Dendritic cell treated with granulocyte-macrophage colony-stimulating factor and Interleukin-4, amounts not matched to agents 40 ng/mL and 50 ng/mL, for 4 days (primary cell): Measurements from ENCODE around the gene HBEGF.

Source experiments
- H3K27ac Mint-ChIP-seq: one replicate; pipeline ENCODE4 v1.8.0; 2022; ENCODE audit warnings: mild to moderate bottlenecking, mixed read lengths
- H3K27me3 Mint-ChIP-seq: one replicate; pipeline ENCODE4 v1.8.0; 2022; ENCODE audit warnings: mild to moderate bottlenecking, mixed read lengths
- H3K36me3 Mint-ChIP-seq: one replicate; pipeline ENCODE4 v1.8.0; 2022; ENCODE audit warnings: low read depth, mixed read lengths
- H3K4me1 Mint-ChIP-seq: one replicate; pipeline ENCODE4 v1.8.0; 2022; ENCODE audit warnings: low read depth, mixed read lengths
- H3K4me3 Mint-ChIP-seq: one replicate; pipeline ENCODE4 v1.8.0; 2022; ENCODE audit warnings: mild to moderate bottlenecking, moderate library complexity, mixed read lengths
- H3K9me3 Mint-ChIP-seq: one replicate; pipeline ENCODE4 v1.8.0; 2022; ENCODE audit warnings: mixed read lengths
- intact Hi-C: fragments of 100-400 bp; cut with micrococcal nuclease; formaldehyde crosslinking; loops from one replicate; pipeline ENCODE4 v1.15.0; 2022

Gene HBEGF, protein sequence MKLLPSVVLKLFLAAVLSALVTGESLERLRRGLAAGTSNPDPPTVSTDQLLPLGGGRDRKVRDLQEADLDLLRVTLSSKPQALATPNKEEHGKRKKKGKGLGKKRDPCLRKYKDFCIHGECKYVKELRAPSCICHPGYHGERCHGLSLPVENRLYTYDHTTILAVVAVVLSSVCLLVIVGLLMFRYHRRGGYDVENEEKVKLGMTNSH

DNA sequence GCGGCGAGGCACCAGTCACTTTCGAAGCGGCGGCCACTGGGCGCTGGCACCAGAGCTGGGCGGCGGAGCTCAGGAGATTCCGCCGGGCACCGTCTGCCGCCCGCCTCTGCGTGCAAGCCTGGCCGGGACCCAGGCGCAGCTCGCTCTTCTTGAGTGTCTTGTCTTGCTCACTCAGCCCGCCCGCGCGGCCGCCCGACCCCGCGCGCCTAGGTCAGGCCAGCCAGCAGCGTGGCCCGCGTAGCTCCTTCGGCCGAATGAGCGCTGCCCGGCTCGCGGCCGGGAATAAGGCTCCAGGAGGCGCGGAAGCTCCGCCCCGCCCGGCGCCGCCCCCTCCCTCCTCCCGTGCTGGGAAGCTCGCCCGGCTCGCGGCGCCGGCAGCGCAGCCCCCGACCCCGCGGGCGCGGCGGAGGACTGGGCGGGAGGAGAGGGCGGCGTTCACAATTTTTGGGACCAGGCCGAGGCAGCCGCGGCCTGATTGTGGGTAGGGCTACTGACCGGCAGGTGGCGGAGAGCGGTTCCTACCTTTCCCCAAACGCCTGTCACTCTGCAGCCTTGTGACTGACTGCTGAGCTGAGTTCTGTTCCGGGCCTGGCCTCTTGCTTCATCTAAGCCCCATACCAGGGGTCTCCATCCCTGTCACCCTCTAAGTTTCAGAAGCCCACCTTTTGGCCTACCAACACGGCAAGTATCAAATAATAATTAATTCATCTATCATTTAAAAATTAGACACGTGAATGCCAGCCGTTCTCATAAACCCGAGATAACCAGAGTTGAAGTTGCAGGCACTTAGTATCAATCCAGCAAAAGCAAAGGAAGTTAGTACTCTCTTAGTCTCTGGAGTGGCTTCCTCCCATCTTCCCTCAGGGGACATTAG, at the start of gene HBEGF:
HBEGF (minus strand) TSS at position 256 of the 874 bp plus-strand sequence. CDS start 275 bp downstream, outside the sequence.
- no peaks in the 10 kb centered on the region for H3K9me3 Mint-ChIP-seq
- H3K27me3 Mint-ChIP-seq: peaks cover 3% of the 10 kb centered on the region
- peaks cover 53% of the 10 kb centered on the region for H3K4me1 Mint-ChIP-seq
- H3K4me3 Mint-ChIP-seq: peak within 1 kb of the TSS; percentile 89
- H3K27ac Mint-ChIP-seq: peak within 1 kb of the TSS; percentile 74
- intact Hi-C loops: loop anchor here (5.0 kb wide), 1 partner anchor 44 kb away; the partner anchor contains the start of gene PFDN1
- peaks cover 5% of the 10 kb centered on the region for H3K36me3 Mint-ChIP-seq

DNA sequence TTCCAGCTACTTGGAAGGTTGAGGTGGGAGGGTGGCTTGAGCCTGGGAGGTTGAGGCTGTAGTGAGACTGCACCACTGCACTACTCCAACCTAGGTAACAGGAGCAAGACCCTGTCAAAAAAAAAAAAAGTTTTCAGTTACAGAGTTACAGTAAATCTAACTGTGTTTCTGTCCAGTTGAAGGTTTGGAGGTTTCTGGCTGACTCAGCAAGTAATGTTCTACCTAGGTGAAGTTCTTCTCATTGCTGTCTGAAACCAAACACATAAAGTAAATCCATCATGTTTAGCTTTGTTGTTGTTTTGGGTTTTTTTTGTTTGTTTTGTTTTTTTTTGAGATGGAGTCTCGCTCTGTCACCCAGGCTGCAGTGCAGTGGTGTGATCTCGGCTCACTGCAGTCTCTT, 47.3 kb upstream of the HBEGF start:
- Mint-ChIP-seq H3K4me1 (peaks cover 6% of the 10 kb centered on the region), H3K4me3 (no peak overlapping the region), H3K36me3 (peaks cover 15% of the 10 kb centered on the region), H3K27me3 (no peaks in the 10 kb centered on the region), H3K27ac (no peak overlapping the region), H3K9me3 (no peaks in the 10 kb centered on the region)
- intact Hi-C loops: no loop called here

DNA sequence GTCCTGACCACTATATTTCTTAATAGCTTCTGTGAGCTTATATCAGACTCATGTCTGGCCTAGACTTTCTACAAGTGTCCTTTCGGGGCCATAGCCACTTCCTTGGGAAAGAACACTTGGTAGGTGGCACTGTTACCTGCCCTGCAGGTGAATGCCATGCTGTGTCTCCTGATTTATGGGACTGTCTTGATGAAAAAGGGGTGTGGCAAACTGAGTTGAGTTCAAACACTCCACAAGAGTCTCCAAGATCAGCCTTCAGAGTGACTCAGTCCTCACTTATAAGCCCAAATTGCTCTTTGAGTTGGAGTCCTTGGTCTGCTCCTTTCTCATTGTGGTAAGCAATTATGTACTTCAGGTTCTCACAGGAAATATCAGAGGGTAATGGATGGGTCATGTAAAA, 45.3 kb upstream of the HBEGF start:
- Mint-ChIP-seq H3K27ac (no peak overlapping the region), H3K36me3 (peaks cover 15% of the 10 kb centered on the region), H3K27me3 (no peaks in the 10 kb centered on the region), H3K9me3 (no peaks in the 10 kb centered on the region), H3K4me3 (no peak overlapping the region), H3K4me1 (peaks cover 6% of the 10 kb centered on the region)
- intact Hi-C loops: no loop called here

DNA sequence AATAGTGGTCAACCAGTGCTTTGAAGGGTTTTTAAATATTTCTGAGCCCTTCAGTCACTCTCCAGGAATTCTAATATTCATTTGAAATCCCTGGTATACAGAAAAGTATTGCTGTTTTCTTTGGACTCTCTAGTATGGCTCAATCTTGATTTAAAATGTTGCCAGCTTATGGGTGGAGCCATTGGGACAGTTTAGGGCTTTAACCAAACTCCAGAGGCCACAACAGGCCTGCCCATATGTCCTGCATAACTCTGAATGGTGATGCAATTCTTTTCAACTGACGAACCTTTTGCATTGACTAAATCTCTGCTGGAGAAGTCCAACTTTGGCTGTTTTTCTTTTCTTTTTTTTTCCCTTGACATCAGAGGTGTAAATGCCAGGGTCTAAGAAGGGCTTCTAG, 44.9 kb upstream of the HBEGF start:
- peaks cover 15% of the 10 kb centered on the region for H3K36me3 Mint-ChIP-seq
- no peaks in the 10 kb centered on the region for H3K27me3 Mint-ChIP-seq
- H3K4me3 Mint-ChIP-seq: no peak overlapping the region
- no peaks in the 10 kb centered on the region for H3K9me3 Mint-ChIP-seq
- intact Hi-C loops: no loop called here
- H3K27ac Mint-ChIP-seq: no peak overlapping the region
- peaks cover 6% of the 10 kb centered on the region for H3K4me1 Mint-ChIP-seq

DNA sequence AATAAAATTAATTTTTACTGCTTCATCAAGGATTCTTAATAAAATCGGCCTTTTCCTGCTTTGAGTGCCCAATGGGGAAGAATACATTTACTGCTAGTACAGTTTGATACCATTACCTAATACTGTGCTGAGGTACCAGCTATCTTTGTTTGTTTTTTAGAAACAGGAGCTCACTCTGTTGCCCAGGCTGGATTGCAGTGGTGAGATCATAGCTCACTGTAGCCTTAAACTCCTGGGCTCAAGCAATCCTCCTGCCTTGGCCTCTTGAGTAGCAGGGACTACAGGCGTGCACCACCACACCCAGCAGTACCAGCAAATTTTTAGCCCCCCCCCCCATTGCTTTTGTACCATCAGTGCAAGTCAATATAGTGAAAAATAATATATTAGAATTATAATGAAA, 41.6 kb upstream of the HBEGF start:
- Mint-ChIP-seq H3K27ac (no peak overlapping the region), H3K9me3 (no peaks in the 10 kb centered on the region), H3K27me3 (no peaks in the 10 kb centered on the region), H3K4me3 (no peak overlapping the region), H3K4me1 (peaks cover 12% of the 10 kb centered on the region), H3K36me3 (peaks cover 9% of the 10 kb centered on the region)
- intact Hi-C loops: no loop called here

DNA sequence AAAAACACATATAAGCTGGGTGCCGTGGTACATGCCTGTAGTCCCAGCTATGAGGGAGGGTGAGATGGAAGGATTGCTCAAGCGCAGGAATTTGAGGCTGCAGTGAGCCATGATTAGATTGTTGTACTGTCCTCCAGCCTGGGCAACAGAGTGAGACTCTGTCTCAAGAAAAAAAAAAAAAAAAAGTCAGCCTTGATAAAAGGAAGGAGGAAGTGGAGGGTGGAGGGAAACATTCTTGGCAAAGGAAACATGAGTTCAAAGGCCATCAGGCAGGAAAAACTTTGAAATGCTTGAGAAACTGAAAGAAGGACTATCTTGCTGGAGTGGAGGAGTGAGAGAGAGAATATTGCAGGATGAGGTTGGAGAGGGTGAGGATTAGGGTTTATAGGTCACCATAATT, 36.9 kb upstream of the HBEGF start:
- no peaks in the 10 kb centered on the region for H3K27me3 Mint-ChIP-seq
- intact Hi-C loops: no loop called here
- no peak overlapping the region for H3K27ac Mint-ChIP-seq
- peaks cover 6% of the 10 kb centered on the region for H3K4me1 Mint-ChIP-seq
- no peaks in the 10 kb centered on the region for H3K36me3 Mint-ChIP-seq
- H3K4me3 Mint-ChIP-seq: no peak overlapping the region
- no peaks in the 10 kb centered on the region for H3K9me3 Mint-ChIP-seq

DNA sequence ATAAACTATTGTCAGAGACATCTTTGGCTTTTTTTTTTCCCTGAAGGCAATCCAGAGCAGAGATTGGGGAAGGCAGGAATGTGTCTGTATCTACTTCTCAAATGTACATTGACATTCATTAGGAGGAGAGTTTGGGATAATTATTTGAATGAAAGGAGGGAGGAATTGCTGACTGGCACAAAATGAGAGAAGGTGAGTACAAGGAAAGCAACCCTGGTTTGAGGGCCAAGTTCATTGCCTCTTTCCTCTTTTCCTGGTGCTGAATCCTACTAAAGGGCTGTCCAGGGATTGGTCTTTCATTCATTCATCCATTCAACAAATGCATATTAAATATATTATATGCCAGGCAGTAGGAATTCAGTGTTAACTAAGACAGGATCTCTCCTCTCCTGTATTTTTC, 36.5 kb upstream of the HBEGF start:
- intact Hi-C loops: no loop called here
- H3K9me3 Mint-ChIP-seq: no peaks in the 10 kb centered on the region
- peaks cover 6% of the 10 kb centered on the region for H3K4me1 Mint-ChIP-seq
- no peaks in the 10 kb centered on the region for H3K27me3 Mint-ChIP-seq
- no peak overlapping the region for H3K27ac Mint-ChIP-seq
- H3K36me3 Mint-ChIP-seq: no peaks in the 10 kb centered on the region
- no peak overlapping the region for H3K4me3 Mint-ChIP-seq

DNA sequence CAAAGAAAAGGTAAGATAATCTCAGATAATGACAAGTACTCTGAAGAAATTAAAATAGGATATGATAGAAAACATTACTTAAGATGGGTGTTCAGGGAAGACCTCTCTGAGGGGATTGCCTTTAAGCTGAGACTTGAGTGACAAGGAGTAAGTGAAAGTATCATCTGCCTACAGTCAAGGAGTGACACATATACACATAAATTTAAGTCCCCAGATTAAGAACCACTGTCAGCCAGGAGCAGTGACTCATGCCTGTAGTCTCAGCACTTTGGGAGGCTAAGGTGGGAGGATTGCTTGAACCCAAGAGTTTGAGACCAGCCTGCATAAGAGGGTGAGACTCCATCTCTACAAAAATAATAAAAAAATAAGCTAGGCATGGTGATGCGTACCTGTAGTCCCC, 35.6 kb upstream of the HBEGF start:
- Mint-ChIP-seq H3K4me1 (peaks cover 6% of the 10 kb centered on the region), H3K36me3 (no peaks in the 10 kb centered on the region), H3K27ac (no peak overlapping the region), H3K9me3 (no peaks in the 10 kb centered on the region), H3K27me3 (no peaks in the 10 kb centered on the region), H3K4me3 (no peak overlapping the region)
- intact Hi-C loops: no loop called here

DNA sequence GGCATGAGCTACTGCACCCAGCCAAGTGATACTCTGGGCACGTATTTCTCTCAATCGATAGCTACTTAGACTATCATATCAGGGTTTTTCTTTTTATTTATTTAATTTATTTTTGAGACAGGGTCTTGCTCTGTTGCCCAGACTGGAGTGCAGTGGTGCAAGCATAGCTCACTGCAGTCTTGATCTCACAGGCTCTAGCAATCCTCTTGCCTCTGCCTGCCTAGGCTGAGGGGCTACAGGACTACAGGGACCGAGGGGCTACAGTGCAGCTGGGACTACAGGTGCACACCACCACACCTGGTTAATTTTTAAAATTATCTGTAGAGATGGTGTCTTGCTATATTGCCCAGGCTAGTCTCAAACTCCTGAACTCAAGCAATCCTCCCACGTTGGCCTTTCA, 34.9 kb upstream of the HBEGF start:
- Mint-ChIP-seq H3K9me3 (no peaks in the 10 kb centered on the region), H3K4me1 (peaks cover 6% of the 10 kb centered on the region), H3K36me3 (no peaks in the 10 kb centered on the region), H3K27ac (no peak overlapping the region), H3K4me3 (no peak overlapping the region), H3K27me3 (no peaks in the 10 kb centered on the region)
- intact Hi-C loops: no loop called here

DNA sequence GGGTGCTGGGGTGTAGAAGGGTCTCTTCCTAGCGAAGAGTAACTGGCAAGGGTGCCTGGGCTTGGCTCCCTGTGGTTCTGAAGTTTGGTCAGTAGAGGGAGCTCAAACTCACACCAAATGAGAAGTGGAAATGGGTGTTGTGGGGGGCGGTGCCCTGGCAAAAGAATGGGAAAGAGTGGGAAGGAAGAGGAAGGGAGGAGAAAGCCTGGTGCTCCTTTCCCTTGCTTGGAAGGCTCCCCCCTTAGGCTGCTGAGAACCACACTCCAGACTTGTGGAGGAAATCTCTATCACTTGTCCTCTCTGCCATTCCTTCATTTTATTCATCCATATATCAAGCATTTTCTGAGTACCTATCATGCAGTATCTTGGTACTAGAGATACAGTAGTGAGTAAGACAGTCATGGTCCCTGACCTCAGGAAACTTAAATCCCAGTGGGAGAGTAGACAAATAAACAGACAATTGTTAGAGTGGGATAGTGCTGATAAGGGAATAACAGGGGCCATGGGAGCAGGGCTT, 26.6 kb upstream of the HBEGF start:
- no peak overlapping the region for H3K4me3 Mint-ChIP-seq
- H3K4me1 Mint-ChIP-seq: peaks cover 8% of the 10 kb centered on the region
- intact Hi-C loops: no loop called here
- H3K27ac Mint-ChIP-seq: no peak overlapping the region
- H3K36me3 Mint-ChIP-seq: no peaks in the 10 kb centered on the region
- H3K27me3 Mint-ChIP-seq: no peaks in the 10 kb centered on the region
- H3K9me3 Mint-ChIP-seq: no peaks in the 10 kb centered on the region

DNA sequence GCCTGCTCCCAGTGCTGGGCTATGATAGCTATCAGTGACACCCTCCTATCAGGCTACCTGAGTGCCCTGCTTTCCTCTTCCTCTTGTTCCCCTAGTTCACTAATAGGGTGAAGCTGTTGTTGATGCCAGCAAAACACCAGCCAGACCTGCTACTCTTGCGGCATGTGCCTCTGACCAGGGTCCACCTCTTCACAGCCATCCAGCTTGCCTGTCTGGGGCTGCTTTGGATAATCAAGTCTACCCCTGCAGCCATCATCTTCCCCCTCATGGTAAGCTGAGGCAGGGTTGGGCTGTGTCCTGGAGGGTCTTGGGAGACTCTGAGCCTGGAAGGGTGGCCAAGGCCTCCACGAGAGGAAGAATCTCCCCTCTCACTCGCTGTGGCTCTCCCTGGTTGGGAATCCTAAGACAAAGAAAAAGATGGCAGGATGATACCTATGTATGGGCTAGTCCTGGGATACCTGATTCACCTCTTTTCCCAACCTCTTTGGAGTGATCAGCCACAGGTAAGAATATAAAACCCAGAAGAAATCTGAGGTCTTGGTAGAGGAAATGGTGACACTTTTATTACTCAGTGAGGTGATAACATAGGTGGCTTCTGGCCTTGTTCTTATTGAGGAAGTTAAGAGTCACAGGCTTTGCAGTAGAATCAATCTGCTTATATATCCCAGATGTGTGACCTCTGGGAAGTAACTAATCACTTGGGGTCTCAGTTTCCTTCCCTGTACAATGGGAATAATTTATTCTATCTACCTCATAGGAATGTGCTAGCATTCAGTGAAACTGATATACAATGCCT, 25.2 kb upstream of the HBEGF start:
- Mint-ChIP-seq H3K9me3 (no peaks in the 10 kb centered on the region), H3K36me3 (no peaks in the 10 kb centered on the region), H3K4me1 (peaks cover 8% of the 10 kb centered on the region), H3K4me3 (no peak overlapping the region), H3K27me3 (no peaks in the 10 kb centered on the region), H3K27ac (no peak overlapping the region)
- intact Hi-C loops: no loop called here

DNA sequence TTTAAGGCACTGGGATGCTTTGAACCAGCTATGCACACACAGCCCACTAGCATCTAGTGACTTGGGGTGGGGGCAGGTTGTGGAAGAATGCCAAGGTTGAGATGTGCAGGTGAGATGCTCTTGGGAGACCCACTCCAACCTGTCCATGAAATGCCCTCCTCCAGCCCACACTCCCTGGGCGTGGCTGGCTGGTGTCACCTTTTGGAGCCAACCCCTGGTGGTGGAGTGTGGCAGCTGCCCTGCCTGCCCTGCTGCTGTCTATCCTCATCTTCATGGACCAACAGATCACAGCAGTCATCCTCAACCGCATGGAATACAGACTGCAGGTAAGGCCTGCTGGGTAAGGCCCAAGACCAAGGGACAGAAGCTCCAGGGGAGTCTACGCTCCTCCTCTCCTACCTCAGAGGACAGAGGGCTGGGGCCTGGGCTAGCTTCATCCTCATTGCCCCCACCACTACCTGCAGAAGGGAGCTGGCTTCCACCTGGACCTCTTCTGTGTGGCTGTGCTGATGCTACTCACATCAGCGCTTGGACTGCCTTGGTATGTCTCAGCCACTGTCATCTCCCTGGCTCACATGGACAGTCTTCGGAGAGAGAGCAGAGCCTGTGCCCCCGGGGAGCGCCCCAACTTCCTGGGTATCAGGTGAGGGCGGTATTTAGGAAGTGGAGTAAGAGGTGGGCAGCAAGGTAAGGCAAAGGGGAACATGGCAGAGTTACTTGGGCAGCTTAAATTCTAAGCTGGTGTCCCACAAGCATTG, 21.0 kb upstream of the HBEGF start:
- Mint-ChIP-seq H3K4me3 (no peak overlapping the region), H3K4me1 (peaks cover 5% of the 10 kb centered on the region), H3K36me3 (no peaks in the 10 kb centered on the region), H3K27ac (no peak overlapping the region), H3K27me3 (peaks cover 4% of the 10 kb centered on the region), H3K9me3 (no peaks in the 10 kb centered on the region)
- intact Hi-C loops: no loop called here

DNA sequence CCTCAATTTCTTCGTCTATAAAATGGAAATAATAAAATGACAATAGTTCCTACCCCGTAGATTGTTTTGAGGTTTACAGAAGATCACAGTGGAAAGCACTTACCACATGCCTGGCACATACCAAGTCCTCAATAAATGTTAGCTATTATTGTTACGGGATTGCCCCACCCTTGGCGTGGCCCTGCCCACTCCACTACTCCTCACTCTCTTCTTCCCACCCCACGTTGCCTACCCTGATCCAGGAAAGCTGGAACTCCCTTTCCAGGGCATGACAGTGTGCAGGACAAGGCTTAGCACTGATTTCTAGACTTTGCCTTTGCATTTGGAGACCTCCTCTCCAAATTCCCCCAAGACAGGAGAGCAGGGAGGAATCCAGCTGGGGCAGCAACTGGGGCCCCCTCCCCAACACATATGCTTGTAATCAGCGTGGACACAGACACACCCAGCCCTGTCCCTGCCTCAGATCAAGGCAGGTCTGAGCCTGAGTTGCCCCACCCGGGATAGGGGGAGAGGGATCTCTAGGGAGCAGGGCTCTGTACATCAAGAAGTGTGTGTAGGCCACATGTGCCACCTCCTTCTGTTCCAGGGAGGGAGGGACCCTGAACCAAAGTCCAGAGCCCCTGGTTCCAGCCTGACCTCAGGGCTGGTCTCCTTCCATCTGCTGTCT, 20.3 kb upstream of the HBEGF start:
- peaks cover 4% of the 10 kb centered on the region for H3K27me3 Mint-ChIP-seq
- no peaks in the 10 kb centered on the region for H3K36me3 Mint-ChIP-seq
- intact Hi-C loops: no loop called here
- H3K4me3 Mint-ChIP-seq: no peak overlapping the region
- peaks cover 5% of the 10 kb centered on the region for H3K4me1 Mint-ChIP-seq
- no peak overlapping the region for H3K27ac Mint-ChIP-seq
- H3K9me3 Mint-ChIP-seq: no peaks in the 10 kb centered on the region
